GM12878 (cell line): ENCODE results near the gene EI24. TPM values are rescaled to one million over a fixed set of nuclear protein-coding genes. Genes with fewer than 3 reads are reported as not detected.

Source experiments
- ATAC-seq: fragments of 200-7000 bp; cut with Tn5 transposase; 3 replicates; pipeline ENCODE4 v1.9.1; 2020; ENCODE audit warnings: mild to moderate bottlenecking, moderate library complexity
- BruUV-seq: library from RNA; stranded (reverse); fragments of 400-500 nt; replicated peaks from 2 replicates; lab custom pipeline; 2021; lab: Mats Ljungman, UMichigan
- CTCF ChIA-PET: fragments of 300-600 bp; sonication (Branson Sonifier 250); formaldehyde crosslinking; extraction: SDS; loops from one replicate; lab custom pipeline; 2021; ENCODE audit warnings: inconsistent platforms; lab: Yijun Ruan, JAX
- POLR2A ChIA-PET: fragments of 350-600 bp; formaldehyde crosslinking; extraction: SDS; loops from one replicate; lab custom pipeline; 2021; ENCODE audit warnings: inconsistent platforms; lab: Charles Lee
- RAD21 ChIA-PET: fragments of 300-600 bp; sonication (Branson Sonifier 250); formaldehyde crosslinking; loops from one replicate; lab custom pipeline; 2023; ENCODE audit warnings: antibody characterized with exemption; ENCODE audit not compliant: unreplicated experiment; lab: Charles Lee
- SMC1A ChIA-PET: fragments of 300-600 bp; sonication (Branson Sonifier 250); formaldehyde crosslinking; loops from one replicate; lab custom pipeline; 2023; ENCODE audit not compliant: unreplicated experiment, uncharacterized antibody; lab: Charles Lee
- DNase-seq: peaks from one replicate; pipeline ENCODE4 v3.0.0-alpha.2; 2011; ENCODE audit warnings: low read depth, low spot score
- FAIRE-seq: peaks from 3 replicates; lab custom pipeline; 2011; peaks lifted over from hg19 to GRCh38; lab: Jason Lieb, UNC
- H2AFZ ChIP-seq: 2 replicates; pipeline ENCODE4 v1.6.0; 2011; ENCODE audit warnings: low read depth, low read length, control low read depth; ENCODE audit not compliant: control insufficient read depth
- H3K27ac ChIP-seq: 2 replicates; pipeline ENCODE4 v1.5.1; 2011; ENCODE audit warnings: control low read depth; ENCODE audit not compliant: control insufficient read depth, insufficient read depth
- H3K27me3 ChIP-seq, 2 experiments: replicated peaks in 1 of 2; 2 replicates each; pipeline versions ENCODE4 v1.6.0 to v1.6.1; 2011; ENCODE audit warnings: low read length in 1 of 2; ENCODE audit not compliant: control insufficient read depth in 2 of 2, insufficient read depth in 2 of 2
- H3K36me3 ChIP-seq, 2 experiments: 2 replicates each; pipeline ENCODE4 v1.5.1; 2011; ENCODE audit warnings: low read length in 1 of 2; ENCODE audit not compliant: control insufficient read depth in 2 of 2, insufficient read depth in 2 of 2
- H3K4me1 ChIP-seq: 2 replicates; pipeline ENCODE4 v1.6.1; 2011; ENCODE audit warnings: mild to moderate bottlenecking, low read length, moderate library complexity, mixed read lengths; ENCODE audit not compliant: control insufficient read depth, insufficient read depth
- H3K4me2 ChIP-seq: 2 replicates; pipeline ENCODE4 v1.6.0; 2011; ENCODE audit warnings: control low read depth; ENCODE audit not compliant: control insufficient read depth, insufficient read depth
- H3K4me3 ChIP-seq: fragments of 200-600 bp; sonication (generic); 2 replicates; pipeline ENCODE4 v1.5.1; 2016
- H3K79me2 ChIP-seq: 2 replicates; pipeline ENCODE4 v1.6.0; 2011; ENCODE audit warnings: low read length; ENCODE audit not compliant: control insufficient read depth, insufficient read depth
- H3K9ac ChIP-seq: 2 replicates; pipeline ENCODE4 v1.8.0; 2011; ENCODE audit warnings: low read length, control low read depth, mixed read lengths; ENCODE audit not compliant: control insufficient read depth, insufficient read depth
- H3K9me3 ChIP-seq: replicated peaks from 3 replicates; pipeline ENCODE4 v1.5.1; 2011; ENCODE audit warnings: mild to moderate bottlenecking, low read length; ENCODE audit not compliant: control insufficient read depth, insufficient read depth
- H4K20me1 ChIP-seq: 2 replicates; pipeline ENCODE4 v1.6.0; 2011; ENCODE audit not compliant: control insufficient read depth, insufficient read depth
- BHLHE40 ChIP-seq, 2 experiments: fragments of 450-650 bp in 1 of 2; IDR thresholded peaks; 2 replicates each; pipeline ENCODE4 v1.6.1; 2011 to 2017; ENCODE audit warnings: low read depth in 2 of 2, borderline replicate concordance in 1 of 2, improper control_type of control experiment in 1 of 2, low read length in 1 of 2, mild to moderate bottlenecking in 1 of 2
- FOS ChIP-seq: IDR thresholded peaks from 3 replicates; pipeline ENCODE4 v1.6.1; 2011; ENCODE audit warnings: borderline replicate concordance; ENCODE audit not compliant: insufficient read length; ENCODE audit errors: extremely low read depth
- FOXM1 ChIP-seq: IDR thresholded peaks from 2 replicates; pipeline ENCODE4 v1.6.1; 2012; ENCODE audit warnings: low read depth, mild to moderate bottlenecking, inconsistent platforms, low read length, moderate library complexity
- HDAC2 ChIP-seq: fragments of 200-600 bp; sonication (generic); IDR thresholded peaks from 2 replicates; pipeline ENCODE4 v1.6.1; 2017
- NFYB ChIP-seq: IDR thresholded peaks from 2 replicates; pipeline ENCODE4 v1.6.1; 2011; ENCODE audit warnings: low read depth, mild to moderate bottlenecking, low read length, improper control_type of control experiment, moderate library complexity; ENCODE audit not compliant: insufficient read depth
- NR2C1 ChIP-seq: fragments of 450-650 bp; IDR thresholded peaks from 2 replicates; pipeline ENCODE4 v1.6.1; 2017; ENCODE audit warnings: antibody characterized with exemption, mild to moderate bottlenecking, moderate library complexity
- NR2F1 ChIP-seq: fragments of 450-650 bp; conservative IDR thresholded peaks from 2 replicates; pipeline ENCODE4 v1.6.1; 2017; ENCODE audit warnings: mild to moderate bottlenecking
- PAX5 ChIP-seq: IDR thresholded peaks from 2 replicates; pipeline ENCODE4 v1.6.1; 2011; ENCODE audit warnings: low read depth, low read length, borderline replicate concordance
- PAX8 ChIP-seq: fragments of 450-650 bp; IDR thresholded peaks from 2 replicates; pipeline ENCODE4 v1.6.1; 2017; ENCODE audit warnings: mild to moderate bottlenecking, moderate library complexity
- POLR2AphosphoS5 ChIP-seq: IDR thresholded peaks from 2 replicates; pipeline ENCODE4 v1.6.1; 2011; ENCODE audit warnings: mild to moderate bottlenecking, low read length, inconsistent platforms
- RAD21 ChIP-seq: IDR thresholded peaks from 2 replicates; pipeline ENCODE4 v1.6.1; 2011; ENCODE audit warnings: mild to moderate bottlenecking, low read depth, low read length, moderate library complexity; ENCODE audit not compliant: insufficient read depth
- SPI1 ChIP-seq: IDR thresholded peaks from 2 replicates; pipeline ENCODE4 v1.6.1; 2011; ENCODE audit warnings: low read depth, mild to moderate bottlenecking, low read length, moderate library complexity, borderline replicate concordance; ENCODE audit not compliant: insufficient read depth
- STAT1 ChIP-seq: fragments of 450-650 bp; conservative IDR thresholded peaks from 2 replicates; pipeline ENCODE4 v1.6.1; 2014; ENCODE audit warnings: antibody characterized with exemption, mild to moderate bottlenecking
- TCF7 ChIP-seq: IDR thresholded peaks from 2 replicates; pipeline ENCODE4 v1.6.1; 2014; ENCODE audit warnings: antibody characterized with exemption, borderline replicate concordance
- ZNF384 ChIP-seq: IDR thresholded peaks from 2 replicates; pipeline ENCODE4 v1.6.1; 2012; ENCODE audit warnings: low read depth, mild to moderate bottlenecking, low read length, improper control_type of control experiment, borderline replicate concordance
- ZNF622 ChIP-seq: fragments of 450-650 bp; IDR thresholded peaks from 2 replicates; pipeline ENCODE4 v1.6.1; 2017; ENCODE audit warnings: mild to moderate bottlenecking, inconsistent platforms
- WGBS: methylation state at CpG from one replicate; pipeline ENCODE4 v1.1.6; 2016; ENCODE audit warnings: low lambda C conversion rate; ENCODE audit not compliant: insufficient replicate concordance, insufficient coverage; ENCODE audit errors: missing lambda C conversion rate; 5-methylcytosine and 5-hydroxymethylcytosine counted together
- in situ Hi-C: fragments of 300-500 bp; cut with MboI; formaldehyde crosslinking; loops from 9 replicates; pipeline ENCODE4 v1.14.3; 2018; ENCODE audit warnings: mixed read lengths
- intact Hi-C: fragments of 100-400 bp; cut with micrococcal nuclease; formaldehyde crosslinking; loops from one replicate; pipeline ENCODE4 v1.14.2; 2022; ENCODE audit not compliant: unreplicated experiment
- polyA plus RNA-seq, 11 experiments: library from polyadenylated mRNA; depleted of rRNA in 4 of 11; unstranded in 6 of 11; stranded (reverse) in 5 of 11; fragments of >200 nt; fragmentation: Nextera tagmentation in 4 of 11; fragmentation: Illumina TruSeq in 1 of 11; extraction: Ambion mirVana in 4 of 11; extraction: Trizol in 1 of 11; gene quantifications; 1 replicate in 1 of 11; 2 replicates in 10 of 11; pipeline versions ENCODE4 v1.2.1 to v1.2.3, GENCODE V29; 2011 to 2016; ENCODE audit warnings: inconsistent platforms in 2 of 11, missing spikeins in 2 of 11, low read depth in 1 of 11
- total RNA-seq, 4 experiments: library from RNA; depleted of rRNA in 3 of 4; stranded (reverse); fragments of >200 nt in 3 of 4; fragmentation: Illumina TruSeq in 1 of 4; extraction: Trizol in 1 of 4; gene quantifications; 2 replicates each; pipeline versions ENCODE4 v1.2.1 to v1.2.3, GENCODE V29; 2013 to 2021

Gene EI24
- total and polyA plus RNA-seq, 10 of the 15 experiments (the other 5 are each of a cell fraction or from before 2014, with no cell fraction given), result 20.3 to 127 (median 70.4) TPM

GRCh38 chr11:125609545-125609944, 40.3 kb downstream of the EI24 start:
- in situ Hi-C loops (no loop called here), intact Hi-C loops (no loop called here)
- FAIRE-seq, result no peak
- Histone ChIP-seq H4K20me1 (no peaks in the 10 kb centered on the region), H3K9me3 (no peaks in the 10 kb centered on the region), H3K27ac (no peak overlapping the region), H3K9ac (no peak overlapping the region), H3K4me3 (no peak overlapping the region), H3K4me1 (no peaks in the 10 kb centered on the region), H3K27me3 (no peaks in the 10 kb centered on the region), H3K79me2 (no peaks in the 10 kb centered on the region), H2AFZ (no peak overlapping the region), H3K4me2 (no peak overlapping the region), H3K36me3 (peaks cover 12 to 56% of the 10 kb centered on the region in 2 experiments)
- no peak for TF ChIP-seq NR2F1
- no peak for TF ChIP-seq HDAC2
- TF ChIP-seq PAX5, result no peak
- no peak for TF ChIP-seq PAX8
- no peak for TF ChIP-seq NFYB
- TF ChIP-seq TCF7, result no peak
- TF ChIP-seq BHLHE40 (IDR thresholded peaks at IDR 0.05; ENCODE audit: borderline replicate concordance in 1 of 2, low read depth in 2 of 2, low read length in 1 of 2), result no peak
- TF ChIP-seq SPI1, result no peak
- TF ChIP-seq ZNF384, result no peak
- no peak for TF ChIP-seq RAD21
- TF ChIP-seq STAT1, result no peak
- no peak for TF ChIP-seq FOXM1
- no peak for TF ChIP-seq POLR2AphosphoS5
- TF ChIP-seq FOS, result no peak
- TF ChIP-seq ZNF622, result no peak
- no peak for TF ChIP-seq NR2C1
- WGBS, result 94% methylated on average over 7 of the region's 7 CpGs
- SMC1A ChIA-PET, result no interaction called here
- POLR2A ChIA-PET, result no interaction called here
- CTCF ChIA-PET, result no interaction called here
- ATAC-seq, result no peak
- no peak for DNase-seq
- RAD21 ChIA-PET, result no interaction called here
- BruUV-seq, result TSS peak; percentile 32
